Cardiac fibroblast (primary cell): ENCODE data around the gene AKR1B1.
"Not testable (repeated sequence)": the region's sequence is repeated elsewhere in the genome, so short reads cannot be mapped to it uniquely, and the experiment has no call there.

Experiments used
- DNase-seq, 2 donors: peaks; one replicate each; pipeline versions ENCODE4 v3.0.0 to v3.0.0-alpha.2; 2010; ENCODE audit warnings: low read depth in 2 of 2
- H3K4me3 ChIP-seq, 2 donors: replicated peaks in 1 of 2; 1 replicate in 1 of 2; 2 replicates in 1 of 2; pipeline ENCODE4 v1.5.1; 2011; ENCODE audit warnings: low read depth in 2 of 2, low read length in 2 of 2, mild to moderate bottlenecking in 2 of 2, moderate library complexity in 1 of 2
- TF ChIP-seq, protein P1 (sequence below): IDR thresholded peaks from one replicate; pipeline ENCODE4 v1.5.1; 2011; ENCODE audit warnings: low read depth, mild to moderate bottlenecking, low read length, inconsistent platforms

Gene AKR1B1

GRCh38 chr7:134495546-134495945, 36.6 kb upstream of the AKR1B1 start:
- H3K4me3 ChIP-seq, result no peak overlapping the region
- TF ChIP-seq, protein P1, sequence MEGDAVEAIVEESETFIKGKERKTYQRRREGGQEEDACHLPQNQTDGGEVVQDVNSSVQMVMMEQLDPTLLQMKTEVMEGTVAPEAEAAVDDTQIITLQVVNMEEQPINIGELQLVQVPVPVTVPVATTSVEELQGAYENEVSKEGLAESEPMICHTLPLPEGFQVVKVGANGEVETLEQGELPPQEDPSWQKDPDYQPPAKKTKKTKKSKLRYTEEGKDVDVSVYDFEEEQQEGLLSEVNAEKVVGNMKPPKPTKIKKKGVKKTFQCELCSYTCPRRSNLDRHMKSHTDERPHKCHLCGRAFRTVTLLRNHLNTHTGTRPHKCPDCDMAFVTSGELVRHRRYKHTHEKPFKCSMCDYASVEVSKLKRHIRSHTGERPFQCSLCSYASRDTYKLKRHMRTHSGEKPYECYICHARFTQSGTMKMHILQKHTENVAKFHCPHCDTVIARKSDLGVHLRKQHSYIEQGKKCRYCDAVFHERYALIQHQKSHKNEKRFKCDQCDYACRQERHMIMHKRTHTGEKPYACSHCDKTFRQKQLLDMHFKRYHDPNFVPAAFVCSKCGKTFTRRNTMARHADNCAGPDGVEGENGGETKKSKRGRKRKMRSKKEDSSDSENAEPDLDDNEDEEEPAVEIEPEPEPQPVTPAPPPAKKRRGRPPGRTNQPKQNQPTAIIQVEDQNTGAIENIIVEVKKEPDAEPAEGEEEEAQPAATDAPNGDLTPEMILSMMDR, result no peak
- DNase-seq, result no peak

DNA sequence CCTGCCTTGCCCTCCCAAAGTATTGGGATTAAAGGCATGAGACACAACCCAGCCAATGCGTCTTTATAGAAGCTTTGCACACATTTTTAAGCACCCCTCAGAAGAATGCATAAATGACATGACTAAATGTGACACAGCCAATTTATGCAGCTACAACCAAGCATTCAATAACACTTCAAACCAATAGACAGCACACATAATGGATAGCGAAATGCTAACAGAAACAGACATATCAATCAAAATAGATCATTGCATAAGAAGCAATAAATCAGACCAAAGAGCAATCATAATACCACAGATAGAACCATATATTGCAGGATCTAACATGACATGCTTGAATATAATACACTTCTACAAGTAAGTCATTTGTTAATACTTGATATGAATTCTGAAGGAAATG, 34.2 kb upstream of the AKR1B1 start:
- DNase-seq, result no peak
- H3K4me3 ChIP-seq, result no peak overlapping the region
- TF ChIP-seq, protein P1, result no peak

DNA sequence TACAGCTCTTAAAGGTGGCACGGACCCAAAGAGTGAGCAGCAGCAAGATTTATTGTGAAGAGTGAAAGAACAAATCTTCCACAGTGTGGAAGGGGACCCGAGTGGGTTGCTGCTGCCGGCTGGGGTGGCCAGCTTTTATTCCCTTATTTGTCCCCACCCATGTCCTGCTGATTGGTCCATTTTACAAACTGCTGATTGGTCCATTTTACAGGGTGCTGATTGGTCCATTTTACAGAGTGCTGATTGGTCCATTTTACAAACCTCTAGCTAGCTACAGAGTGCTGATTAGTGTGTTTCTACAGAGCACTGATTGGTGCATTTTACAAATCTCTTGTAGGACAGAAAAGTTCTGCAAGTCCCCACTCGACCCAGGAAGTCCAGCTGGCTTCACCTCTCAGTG, 28.8 kb upstream of the AKR1B1 start:
- DNase-seq, H3K4me3 ChIP-seq: not testable (repeated sequence)

- TF ChIP-seq, protein P1, result no peak
- no peak overlapping the region for H3K4me3 ChIP-seq
- no peak for DNase-seq
Measured at GRCh38 chr7:134485203-134485602, 26.3 kb upstream of the AKR1B1 start.

DNA sequence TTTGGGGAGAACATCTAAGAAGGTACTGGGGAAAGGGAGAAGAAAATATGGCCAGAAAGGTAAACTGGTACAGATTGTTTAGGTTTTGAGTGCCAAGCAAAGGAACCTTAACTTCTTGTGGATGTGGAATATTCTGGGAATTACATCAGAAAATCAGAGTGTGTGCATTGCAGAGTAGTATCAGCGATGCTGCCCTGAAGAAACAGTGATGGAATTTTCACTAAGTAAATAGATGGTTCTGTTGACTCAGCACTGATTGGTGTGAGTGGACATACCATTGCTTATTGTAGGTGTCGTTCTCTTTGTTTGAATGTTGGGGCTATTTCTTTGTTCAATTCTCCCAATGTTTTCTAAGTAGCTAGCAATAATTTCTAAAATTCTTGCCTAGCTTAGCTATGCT, 24.4 kb upstream of the AKR1B1 start:
- DNase-seq, result no peak
- TF ChIP-seq, protein P1, result no peak
- no peak overlapping the region for H3K4me3 ChIP-seq

GRCh38 chr7:134482858-134483257, 24.0 kb upstream of the AKR1B1 start:
- H3K4me3 ChIP-seq, result no peak overlapping the region
- TF ChIP-seq, protein P1, result no peak
- no peak for DNase-seq

GRCh38 chr7:134481167-134481566, 22.3 kb upstream of the AKR1B1 start:
- TF ChIP-seq, protein P1, result no peak
- no peak for DNase-seq
- no peak overlapping the region for H3K4me3 ChIP-seq
